ENCODE results near the gene COPG2.
"Not testable (repeated sequence)": the region's sequence is repeated elsewhere in the genome, so short reads cannot be mapped to it uniquely, and the experiment has no call there.

Gene COPG2

GRCh38 chr7:130566168-130566897, 102.2 kb downstream of the COPG2 start:
- DNase-seq (ENCODE audit: low read depth in 3 of 3) = no peak

DNA sequence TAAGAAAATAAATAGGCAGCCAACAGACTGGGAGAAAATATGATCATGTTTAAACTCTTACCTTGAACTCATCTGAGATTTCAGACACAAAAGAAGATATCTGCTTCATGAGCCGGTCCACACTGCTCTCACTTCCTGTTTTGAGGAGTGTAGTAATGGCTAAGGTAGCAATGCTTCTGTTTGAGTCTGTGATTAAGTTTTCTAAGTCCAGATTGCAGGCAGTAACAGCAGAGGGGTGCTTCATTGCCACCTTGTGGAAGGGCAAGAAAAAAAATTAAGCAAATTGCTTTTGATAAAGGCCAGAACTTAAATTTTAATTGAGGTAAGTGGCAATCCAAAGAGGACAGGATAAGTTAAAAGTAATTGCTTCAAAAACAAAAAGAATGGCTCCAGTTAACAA, 107.6 kb downstream of the COPG2 start:
- no peak for DNase-seq (ENCODE audit: low read depth in 3 of 3)

GRCh38 chr7:130559184-130559583, 109.4 kb downstream of the COPG2 start:
- DNase-seq (ENCODE audit: low read depth in 3 of 3) = no peak

DNA sequence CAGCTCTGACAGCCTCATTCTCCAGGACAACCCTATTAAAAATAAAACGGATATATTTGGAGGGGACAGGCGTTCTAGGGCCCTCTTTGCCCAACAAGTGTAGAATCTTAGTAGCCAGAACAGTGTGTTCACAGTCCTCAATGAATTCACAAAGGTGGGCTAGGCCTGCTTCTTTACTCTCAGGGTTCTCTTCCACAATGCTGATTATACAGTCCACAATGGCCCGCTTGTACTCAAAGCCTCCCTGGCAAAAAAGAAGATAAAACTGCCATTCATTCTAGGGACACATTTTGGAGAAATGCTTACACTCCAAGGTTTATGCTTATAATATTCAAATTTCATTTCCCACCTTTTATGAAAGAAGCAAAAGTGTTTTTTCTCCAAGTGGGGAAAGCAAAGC, 114.1 kb downstream of the COPG2 start:
- no peak for DNase-seq (ENCODE audit: low read depth in 3 of 3)

DNA sequence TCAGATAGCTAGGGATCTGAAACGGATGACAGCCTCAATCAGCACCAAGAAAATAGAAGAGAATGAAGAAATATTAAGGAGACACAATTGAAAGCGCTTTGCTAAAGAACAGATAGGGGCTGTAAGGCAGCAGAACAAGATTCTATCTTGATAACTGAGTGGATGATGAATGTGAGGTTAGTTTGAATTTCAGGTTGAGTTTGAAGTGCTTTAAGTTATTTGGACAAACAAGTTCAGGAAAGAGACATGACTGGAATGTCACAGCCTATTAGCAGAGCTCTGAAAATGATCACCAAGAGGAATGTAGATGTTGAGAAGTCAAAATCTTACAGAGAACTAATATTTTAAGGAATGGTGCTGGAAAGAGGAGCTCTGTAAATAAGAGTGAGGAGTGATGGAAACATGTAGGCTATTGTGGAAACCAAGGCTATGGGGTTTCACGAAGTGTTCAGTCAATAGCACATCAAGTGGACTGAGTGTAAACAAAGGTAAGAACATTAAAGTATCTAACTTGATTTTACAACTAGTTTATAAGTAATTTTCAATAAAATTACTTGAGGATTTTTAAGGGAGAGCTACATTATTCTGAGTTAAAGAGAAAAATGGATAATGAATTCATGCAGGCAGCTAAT, 115.0 kb downstream of the COPG2 start:
- no peak for DNase-seq (ENCODE audit: low read depth in 3 of 3)

DNA sequence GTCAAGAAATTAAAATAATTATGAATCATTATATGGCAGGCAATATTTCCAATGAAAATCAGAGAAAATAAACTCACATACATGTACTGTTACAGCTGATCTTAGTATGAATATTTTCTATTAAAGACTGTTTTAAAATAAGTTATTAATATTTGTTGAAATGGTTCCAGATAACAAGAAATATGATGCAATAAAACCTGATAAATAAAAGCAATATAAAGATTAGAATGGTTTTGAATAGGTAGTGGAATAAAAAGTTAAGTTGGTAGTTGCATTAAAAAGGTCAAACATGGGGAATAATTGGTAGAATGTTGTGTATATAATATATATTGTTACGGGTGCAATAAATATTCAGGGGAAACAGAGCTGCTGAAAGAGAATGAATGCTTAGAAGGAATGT, 124.2 kb downstream of the COPG2 start:
- no peak for DNase-seq (ENCODE audit: low read depth in 3 of 3)

GRCh38 chr7:130543487-130544010, 125.0 kb downstream of the COPG2 start:
- DNase-seq (ENCODE audit: low read depth in 3 of 3) = no peak

DNA sequence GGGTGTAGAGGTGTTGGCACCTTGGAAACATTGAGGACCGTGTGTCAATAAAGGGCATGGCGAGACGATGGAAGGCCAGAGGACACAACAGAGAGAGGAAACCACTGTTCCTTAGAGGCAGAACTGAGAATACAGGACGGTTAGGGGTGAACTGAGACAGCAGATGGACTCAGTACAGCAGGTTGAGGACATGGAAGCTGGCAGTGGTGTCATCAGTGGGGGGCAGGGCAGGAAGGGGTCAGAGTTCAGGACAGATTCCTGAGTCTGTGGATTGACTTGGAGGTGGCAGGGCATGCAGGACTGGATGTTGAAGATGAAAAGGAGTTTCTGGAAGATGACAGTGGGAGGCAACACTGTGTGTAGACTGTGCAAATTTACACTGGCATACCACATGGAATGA, 126.3 kb downstream of the COPG2 start:
- DNase-seq (ENCODE audit: low read depth in 3 of 3) = not testable (repeated sequence)

DNA sequence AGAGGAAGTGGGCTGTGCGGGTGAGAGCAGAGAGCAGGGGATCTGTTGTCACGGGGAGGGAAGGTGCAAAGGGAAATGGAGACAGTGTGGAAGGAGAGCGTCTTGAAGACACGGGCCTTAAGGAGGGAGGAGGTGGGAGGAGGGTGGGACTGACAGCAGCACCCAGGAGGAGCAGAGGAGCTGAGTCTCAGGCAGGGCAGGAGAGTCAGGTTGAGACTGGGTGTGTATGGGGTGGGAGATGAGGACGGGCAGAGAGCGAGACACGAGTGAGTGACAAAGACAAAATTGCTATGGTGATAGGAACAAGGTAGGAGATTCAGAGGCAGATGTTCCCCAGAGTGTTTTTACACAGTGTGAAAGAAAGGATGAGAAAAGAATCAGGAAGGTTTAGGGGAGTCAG, 127.3 kb downstream of the COPG2 start:
- not testable (repeated sequence) for DNase-seq (ENCODE audit: low read depth in 3 of 3)

DNA sequence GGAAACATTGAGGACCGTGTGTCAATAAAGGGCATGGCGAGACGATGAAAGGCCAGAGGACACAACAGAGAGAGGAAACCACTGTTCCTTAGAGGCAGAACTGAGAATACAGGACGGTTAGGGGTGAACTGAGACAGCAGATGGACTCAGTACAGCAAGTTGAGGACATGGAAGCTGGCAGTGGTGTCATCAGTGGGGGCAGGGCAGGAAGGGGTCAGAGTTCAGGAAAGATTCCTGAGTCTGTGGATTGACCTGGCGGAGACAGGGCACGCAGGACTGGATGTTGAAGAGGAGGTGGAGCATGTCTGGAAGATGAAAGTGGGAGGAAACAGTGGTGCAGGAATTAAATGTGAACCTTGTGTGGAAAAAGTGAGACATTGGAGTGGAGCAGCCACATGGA, 130.7 kb downstream of the COPG2 start:
- not testable (repeated sequence) for DNase-seq (ENCODE audit: low read depth in 3 of 3)

- no peak for DNase-seq (ENCODE audit: low read depth in 3 of 3)
These were observed 139.1 kb downstream of the COPG2 start for GRCh38 chr7:130529417-130529816.

DNA sequence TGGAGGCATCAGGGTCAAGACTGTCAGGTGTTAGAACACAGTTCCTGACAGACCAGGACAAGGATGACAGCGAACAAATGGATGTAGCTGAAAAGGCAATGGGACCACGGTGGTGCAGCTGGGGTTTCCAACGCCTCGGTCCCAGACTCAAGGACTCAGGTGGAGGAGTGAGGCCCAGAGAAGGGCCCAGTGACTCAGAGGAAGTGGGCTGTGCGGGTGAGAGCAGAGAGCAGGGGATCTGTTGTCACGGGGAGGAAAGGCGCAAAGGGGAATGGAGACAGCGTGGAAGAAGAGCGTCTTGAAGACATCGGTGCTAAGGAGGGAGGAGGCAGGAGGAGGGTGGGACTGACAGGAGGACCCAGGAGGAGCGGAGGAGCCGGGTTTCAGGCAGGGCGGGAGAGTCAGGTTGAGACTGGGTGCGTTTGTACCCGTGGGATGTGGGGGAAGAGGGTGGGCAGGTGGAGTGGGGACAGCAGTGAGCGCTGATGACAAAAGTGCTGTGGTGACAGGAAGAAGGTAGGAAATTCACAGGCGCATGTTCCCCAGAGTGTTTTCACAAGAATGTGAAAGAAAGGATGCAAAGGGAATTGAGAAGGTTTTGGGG, 140.7 kb downstream of the COPG2 start:
- not testable (repeated sequence) for DNase-seq (ENCODE audit: low read depth in 3 of 3)

DNA sequence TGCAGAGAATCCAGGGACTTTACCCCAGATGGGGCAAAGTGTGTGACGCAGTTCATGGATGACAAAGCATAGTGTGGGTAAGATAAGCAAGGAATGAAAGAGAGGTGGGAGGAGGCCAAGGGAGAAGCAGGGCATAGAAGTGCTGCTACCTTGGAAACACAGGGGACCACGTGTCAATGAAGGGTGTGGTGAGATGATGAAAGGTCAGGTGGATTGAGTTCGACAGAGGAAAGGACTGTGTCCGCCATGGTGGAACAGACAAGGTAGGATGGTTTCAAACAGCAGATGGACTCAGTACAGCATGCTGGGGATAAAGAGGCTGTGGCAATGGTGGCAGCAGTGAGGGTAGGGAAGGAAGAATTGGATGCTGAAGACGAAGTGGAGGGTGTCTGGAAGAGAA, 143.9 kb downstream of the COPG2 start:
- no peak for DNase-seq (ENCODE audit: low read depth in 3 of 3)

DNA sequence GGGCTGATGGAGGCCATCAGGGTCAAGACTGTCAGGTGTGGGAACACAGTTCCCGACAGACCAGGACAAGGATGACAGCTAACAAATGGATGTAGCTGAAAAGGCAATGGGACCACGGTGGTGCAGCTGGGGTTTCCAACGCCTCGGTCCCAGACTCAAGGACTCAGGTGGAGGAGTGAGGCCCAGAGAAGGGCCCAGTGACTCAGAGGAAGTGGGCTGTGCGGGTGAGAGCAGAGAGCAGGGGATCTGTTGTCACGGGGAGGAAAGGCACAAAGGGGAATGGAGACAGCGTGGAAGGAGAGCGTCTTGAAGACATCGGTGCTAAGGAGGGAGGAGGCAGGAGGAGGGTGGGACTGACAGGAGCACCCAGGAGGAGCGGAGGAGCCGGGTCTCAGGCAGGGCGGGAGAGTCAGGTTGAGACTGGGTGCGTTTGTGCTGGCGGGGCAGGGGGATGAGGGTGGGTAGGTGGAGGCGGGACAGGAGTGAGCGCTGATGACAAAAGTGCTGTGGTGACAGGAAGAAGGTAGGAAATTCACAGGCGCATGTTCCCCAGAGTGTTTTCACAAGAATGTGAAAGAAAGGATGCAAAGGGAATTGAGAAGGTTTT, 144.9 kb downstream of the COPG2 start:
- DNase-seq (ENCODE audit: low read depth in 3 of 3) = not testable (repeated sequence)

- no peak for DNase-seq (ENCODE audit: low read depth in 3 of 3)
These were observed 147.1 kb downstream of the COPG2 start for GRCh38 chr7:130521258-130521951.

DNA sequence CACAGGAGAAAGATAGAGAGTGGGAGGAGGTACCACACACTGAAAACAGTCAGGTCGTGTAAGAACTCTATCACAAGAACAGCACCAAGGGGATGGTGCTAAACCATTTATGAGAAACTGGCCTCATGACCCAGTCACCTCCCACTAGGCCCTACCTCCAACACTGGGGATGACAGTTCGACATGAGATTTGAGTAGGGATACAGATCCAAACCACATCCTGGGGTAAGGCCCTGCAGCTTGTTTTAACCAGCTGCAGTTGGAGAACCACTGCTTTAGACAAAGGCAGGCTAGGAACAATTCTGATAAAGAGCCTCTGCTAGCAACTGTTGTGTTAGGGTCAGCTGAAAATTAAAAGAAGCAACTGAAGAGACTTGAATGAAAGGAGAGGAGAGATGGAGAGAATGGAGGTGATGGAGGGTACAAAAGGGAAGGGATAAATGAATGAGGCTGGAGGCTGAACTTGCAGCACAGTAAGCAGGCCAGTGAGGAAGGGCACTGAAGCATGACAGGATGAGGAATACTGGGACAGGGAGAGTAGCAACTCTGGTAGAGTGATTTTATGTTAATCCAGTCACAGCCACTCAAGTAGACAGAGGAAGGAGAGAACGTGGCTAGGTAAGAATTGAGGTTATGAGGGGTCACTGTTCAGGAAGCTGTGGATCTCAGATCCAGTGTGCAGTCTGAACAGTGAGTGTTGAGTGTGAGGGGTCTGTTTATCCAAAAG, 153.1 kb downstream of the COPG2 start:
- DNase-seq (ENCODE audit: low read depth in 3 of 3) = no peak

DNA sequence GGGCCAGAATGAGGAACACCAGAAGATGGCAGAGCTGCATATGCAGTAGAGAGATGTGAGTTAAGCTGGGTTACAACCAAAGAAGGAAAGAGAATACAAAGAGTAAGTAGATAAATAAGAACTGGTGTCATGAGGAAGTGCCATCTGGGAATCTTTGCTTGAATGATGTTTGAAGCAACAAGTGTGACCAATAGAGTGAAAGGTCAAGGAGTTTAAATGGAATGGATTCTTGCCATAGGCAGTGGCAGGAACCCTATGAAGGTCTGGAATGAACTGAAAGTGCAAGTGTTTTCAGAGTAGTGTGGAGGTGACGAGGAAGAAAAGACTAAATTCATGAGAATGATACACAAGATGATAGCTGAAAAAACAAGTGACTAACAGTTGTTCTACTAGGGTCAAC, 155.1 kb downstream of the COPG2 start:
- no peak for DNase-seq (ENCODE audit: low read depth in 3 of 3)

GRCh38 chr7:130512038-130512437, 156.5 kb downstream of the COPG2 start:
- not testable (repeated sequence) for DNase-seq (ENCODE audit: low read depth in 3 of 3)

GRCh38 chr7:130506358-130506757, 162.2 kb downstream of the COPG2 start:
- no peak for DNase-seq (ENCODE audit: low read depth in 3 of 3)

DNA sequence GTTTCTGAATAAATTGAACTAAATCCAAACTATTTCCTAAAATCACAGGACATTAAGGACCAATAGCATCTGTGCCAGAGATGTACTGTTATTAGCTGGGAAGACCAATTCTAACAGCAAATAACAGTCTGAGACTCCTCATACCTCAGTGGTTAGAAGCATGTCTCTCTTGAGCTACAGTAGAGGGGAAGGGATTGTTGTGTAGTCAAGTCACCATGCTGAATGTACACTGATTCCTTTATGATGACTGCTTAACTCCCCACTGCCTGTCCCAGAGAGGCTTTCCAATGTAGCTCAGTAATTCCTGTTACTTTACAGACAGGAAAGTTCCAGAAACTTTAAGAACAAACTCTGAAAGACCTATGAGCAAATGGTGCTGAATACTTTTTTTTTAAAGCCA, 162.8 kb downstream of the COPG2 start:
- DNase-seq (ENCODE audit: low read depth in 3 of 3) = no peak

DNA sequence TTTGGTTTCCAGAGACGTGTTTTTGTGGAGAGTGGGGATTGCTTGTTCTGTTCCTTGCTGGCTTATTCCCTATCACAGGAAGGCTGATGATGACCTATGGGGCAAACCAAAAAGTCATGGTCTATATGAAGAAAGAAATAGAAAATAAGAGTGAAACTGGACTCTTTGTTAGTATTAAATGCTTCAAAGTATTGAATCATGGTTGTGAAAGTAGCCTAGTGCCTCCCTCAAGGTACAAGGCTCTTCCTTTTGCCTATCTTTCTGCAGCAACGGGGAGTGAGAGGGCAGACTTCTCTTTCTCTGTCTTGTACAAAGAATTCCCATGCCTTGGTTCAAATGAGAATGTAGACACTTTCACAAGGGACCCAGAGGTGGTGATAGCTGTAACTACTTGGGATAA, 167.6 kb downstream of the COPG2 start:
- no peak for DNase-seq (ENCODE audit: low read depth in 3 of 3)

Data from stimulated activated CD4-positive, alpha-beta T cell treated with anti-CD3 and anti-CD28 coated beads, TNF-alpha, amount 100 ng/mL, for 48 hours (primary cell).